NB4 (cell line): ENCODE data around the gene PPIF.

Source experiments
- CTCF ChIP-seq: IDR thresholded peaks from one replicate; pipeline ENCODE4 v1.5.1; 2012; ENCODE audit warnings: low read depth, low read length
- POLR2A ChIP-seq: IDR thresholded peaks from 2 replicates; pipeline ENCODE4 v1.6.1; 2011; ENCODE audit warnings: mild to moderate bottlenecking; ENCODE audit not compliant: insufficient read length; ENCODE audit errors: extremely low read depth

DNA sequence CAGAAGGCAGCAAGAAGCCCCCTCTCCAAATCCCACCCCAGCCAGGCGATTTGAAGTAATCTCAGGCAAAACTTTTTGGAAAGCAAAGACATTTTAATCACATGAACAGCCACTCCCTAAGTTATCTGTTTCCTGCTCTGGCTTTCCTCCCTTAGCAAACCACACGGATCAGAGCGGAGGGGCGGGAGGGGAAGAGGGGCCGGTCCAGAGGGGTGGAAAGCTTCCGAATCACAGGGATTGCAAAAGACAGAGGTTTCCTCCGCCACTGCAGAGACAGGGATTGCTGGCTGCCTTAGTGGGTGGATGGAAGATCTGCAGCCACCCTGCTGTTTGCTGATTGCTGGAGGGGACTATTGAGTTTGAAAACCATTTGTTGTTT is 57.0 kb downstream of the PPIF start:
- TF ChIP-seq CTCF (no peak), POLR2A (no peak)
